ENCODE measurements around the gene CD34. TPM values are rescaled to one million over a fixed set of nuclear protein-coding genes. Genes with fewer than 3 reads are reported as not detected.
A peak's percentile ranks its signal among the peaks of the same experiment; 100 is the strongest.

Gene CD34
- total RNA-seq, 2 donors from 2014 or later, result 67.8 to 77.3 TPM

DNA sequence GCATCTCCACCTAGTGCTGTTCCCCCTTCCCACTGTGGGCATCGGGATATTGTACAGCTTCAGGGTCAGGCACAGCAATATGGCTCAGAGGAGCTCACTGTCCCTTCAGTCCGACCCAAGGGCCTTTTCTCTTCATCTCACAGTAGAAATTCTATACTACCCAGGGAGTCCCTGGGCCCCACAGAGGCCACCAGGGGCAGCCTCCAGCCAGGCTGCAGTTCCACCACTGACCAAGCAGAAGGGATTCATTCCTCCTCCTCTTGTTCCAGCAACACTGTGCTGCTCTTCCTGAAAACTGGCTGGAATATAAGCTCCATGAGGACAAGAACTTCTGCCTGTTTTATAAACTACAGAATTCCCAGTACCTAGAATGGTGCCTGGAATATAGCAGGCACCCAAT is 70.5 kb downstream of the CD34 start:
- TF ChIP-seq, protein P1, sequence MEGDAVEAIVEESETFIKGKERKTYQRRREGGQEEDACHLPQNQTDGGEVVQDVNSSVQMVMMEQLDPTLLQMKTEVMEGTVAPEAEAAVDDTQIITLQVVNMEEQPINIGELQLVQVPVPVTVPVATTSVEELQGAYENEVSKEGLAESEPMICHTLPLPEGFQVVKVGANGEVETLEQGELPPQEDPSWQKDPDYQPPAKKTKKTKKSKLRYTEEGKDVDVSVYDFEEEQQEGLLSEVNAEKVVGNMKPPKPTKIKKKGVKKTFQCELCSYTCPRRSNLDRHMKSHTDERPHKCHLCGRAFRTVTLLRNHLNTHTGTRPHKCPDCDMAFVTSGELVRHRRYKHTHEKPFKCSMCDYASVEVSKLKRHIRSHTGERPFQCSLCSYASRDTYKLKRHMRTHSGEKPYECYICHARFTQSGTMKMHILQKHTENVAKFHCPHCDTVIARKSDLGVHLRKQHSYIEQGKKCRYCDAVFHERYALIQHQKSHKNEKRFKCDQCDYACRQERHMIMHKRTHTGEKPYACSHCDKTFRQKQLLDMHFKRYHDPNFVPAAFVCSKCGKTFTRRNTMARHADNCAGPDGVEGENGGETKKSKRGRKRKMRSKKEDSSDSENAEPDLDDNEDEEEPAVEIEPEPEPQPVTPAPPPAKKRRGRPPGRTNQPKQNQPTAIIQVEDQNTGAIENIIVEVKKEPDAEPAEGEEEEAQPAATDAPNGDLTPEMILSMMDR (IDR thresholded peaks at IDR 0.05), result no peak
- Histone ChIP-seq H3K36me3 (no peaks in the 10 kb centered on the region), H3K27ac (no peak overlapping the region), H3K9me3 (no peaks in the 10 kb centered on the region), H3K4me3 (no peak overlapping the region), H3K27me3 (replicated peaks; ENCODE audit: insufficient read depth) (no peaks in the 10 kb centered on the region), H3K4me1 (ENCODE audit: control insufficient read depth in 1 of 2, low read depth in 2 of 2) (peaks cover 36 to 61% of the 10 kb centered on the region in 2 donors)
- no peak for ATAC-seq (ENCODE audit: insufficient number of reproducible peaks, low FRiP score, low read depth)
- no peak for DNase-seq (ENCODE audit: low spot score)

DNA sequence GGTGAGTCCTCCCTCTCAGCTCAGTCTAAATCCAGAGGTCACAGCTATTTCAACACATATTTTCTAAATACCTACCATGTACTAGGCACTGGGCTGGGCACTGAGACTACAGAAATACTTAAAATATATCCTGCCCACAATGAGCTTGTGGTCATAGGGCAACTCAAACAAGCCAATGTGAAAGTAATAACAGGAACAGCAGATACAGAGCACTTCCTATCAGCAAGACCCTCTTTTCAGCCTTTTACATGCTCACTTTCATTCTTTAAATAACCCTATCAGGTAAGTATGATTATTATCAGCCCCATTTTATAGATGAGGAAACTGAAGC is 71.9 kb downstream of the CD34 start:
- no peak for ATAC-seq (ENCODE audit: insufficient number of reproducible peaks, low FRiP score, low read depth)

DNA sequence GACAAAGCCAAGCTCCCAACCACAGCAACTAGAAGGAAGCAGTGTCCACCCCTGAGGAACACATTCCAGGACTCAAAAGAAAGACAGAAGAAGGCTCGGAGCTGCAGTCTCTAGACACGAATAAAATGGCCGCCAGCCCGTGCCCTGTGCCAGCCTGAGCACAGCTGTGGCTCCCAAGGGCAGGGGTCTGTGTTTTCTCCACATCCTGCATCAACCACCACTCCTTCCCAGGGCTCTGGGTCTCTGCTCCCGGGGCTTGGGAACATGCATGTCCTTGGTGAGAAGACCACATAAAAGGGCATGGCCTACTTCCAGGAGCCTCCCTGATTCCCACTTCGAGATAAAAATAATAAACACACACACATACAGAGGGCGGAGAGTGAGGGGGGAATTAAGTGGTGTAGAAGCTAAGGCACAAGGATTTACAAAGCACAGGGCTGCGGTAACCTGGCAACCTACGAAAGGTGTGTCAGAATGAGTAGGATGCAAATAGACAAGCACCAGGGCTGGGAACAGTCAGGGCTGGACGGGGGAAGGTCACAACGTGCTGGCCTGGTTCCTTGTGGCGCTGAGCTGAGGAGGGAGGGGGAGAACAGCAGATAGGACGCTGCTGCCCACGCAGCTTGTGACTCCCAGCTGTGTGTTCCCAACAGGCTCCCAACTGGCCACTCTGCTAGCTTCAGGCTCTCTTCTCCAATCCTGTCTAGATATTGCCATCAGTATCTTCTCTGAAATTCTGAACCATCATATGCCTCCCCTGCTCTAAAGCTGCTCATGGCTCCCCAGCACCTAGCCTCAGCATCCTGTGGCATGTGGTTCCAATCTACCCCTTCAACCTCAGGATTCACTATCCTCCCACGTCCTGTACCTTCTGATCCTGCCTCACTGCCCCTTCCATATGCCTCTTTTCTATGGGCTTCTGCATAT is 72.5 kb downstream of the CD34 start:
- Histone ChIP-seq H3K27ac (peak overlapping the region; percentile 26 to 48), H3K4me1 (ENCODE audit: control insufficient read depth in 1 of 2, low read depth in 2 of 2) (peaks cover 29 to 57% of the 10 kb centered on the region in 2 donors), H3K27me3 (replicated peaks; ENCODE audit: insufficient read depth) (no peaks in the 10 kb centered on the region), H3K36me3 (no peaks in the 10 kb centered on the region), H3K9me3 (no peaks in the 10 kb centered on the region), H3K4me3 (no peak overlapping the region)
- no peak for DNase-seq (ENCODE audit: low spot score)
- TF ChIP-seq, protein P1 (IDR thresholded peaks at IDR 0.05), result no peak
- ATAC-seq (ENCODE audit: insufficient number of reproducible peaks, low FRiP score, low read depth), result no peak

More for the DNA sequence above, 71.9 kb downstream of the CD34 start:
- TF ChIP-seq, protein P1 (IDR thresholded peaks at IDR 0.05), result no peak
- peaks cover 29 to 53% of the 10 kb centered on the region in 2 donors for H3K4me1 ChIP-seq (ENCODE audit: control insufficient read depth in 1 of 2, low read depth in 2 of 2)
- peak overlapping the region; percentile 26 to 48 for H3K27ac ChIP-seq
- no peaks in the 10 kb centered on the region for H3K9me3 ChIP-seq
- H3K36me3 ChIP-seq, result no peaks in the 10 kb centered on the region
- H3K27me3 ChIP-seq (replicated peaks; ENCODE audit: insufficient read depth), result no peaks in the 10 kb centered on the region
- no peak for DNase-seq (ENCODE audit: low spot score)
- H3K4me3 ChIP-seq, result no peak overlapping the region

DNA sequence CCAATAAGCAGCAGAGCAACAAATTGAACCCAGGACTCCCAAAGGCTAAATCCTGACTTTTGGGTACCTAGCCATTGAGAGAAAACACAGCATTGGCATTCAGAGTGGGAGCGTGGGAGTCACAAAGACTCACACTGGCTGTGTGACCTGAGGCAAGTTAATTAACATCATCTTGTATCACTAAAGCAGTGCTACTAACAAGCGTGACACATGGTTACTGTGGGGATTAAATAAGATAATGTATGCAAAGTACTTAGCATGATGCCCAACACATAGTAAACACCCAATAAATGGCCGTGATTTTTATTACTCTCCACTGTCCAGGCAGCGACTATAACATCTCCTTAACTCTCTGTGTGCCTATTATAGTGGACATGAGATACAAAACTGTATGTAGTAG is 73.3 kb downstream of the CD34 start:
- DNase-seq (ENCODE audit: low spot score) (no peak), ATAC-seq (ENCODE audit: insufficient number of reproducible peaks, low FRiP score, low read depth) (no peak)
- TF ChIP-seq, protein P1 (IDR thresholded peaks at IDR 0.05), result no peak
- Histone ChIP-seq H3K9me3 (no peaks in the 10 kb centered on the region), H3K27ac (peak overlapping the region; percentile 9 to 48), H3K36me3 (no peaks in the 10 kb centered on the region), H3K4me3 (no peak overlapping the region), H3K4me1 (ENCODE audit: control insufficient read depth in 1 of 2, low read depth in 2 of 2) (peaks cover 29 to 59% of the 10 kb centered on the region in 2 donors), H3K27me3 (replicated peaks; ENCODE audit: insufficient read depth) (no peaks in the 10 kb centered on the region)

DNA sequence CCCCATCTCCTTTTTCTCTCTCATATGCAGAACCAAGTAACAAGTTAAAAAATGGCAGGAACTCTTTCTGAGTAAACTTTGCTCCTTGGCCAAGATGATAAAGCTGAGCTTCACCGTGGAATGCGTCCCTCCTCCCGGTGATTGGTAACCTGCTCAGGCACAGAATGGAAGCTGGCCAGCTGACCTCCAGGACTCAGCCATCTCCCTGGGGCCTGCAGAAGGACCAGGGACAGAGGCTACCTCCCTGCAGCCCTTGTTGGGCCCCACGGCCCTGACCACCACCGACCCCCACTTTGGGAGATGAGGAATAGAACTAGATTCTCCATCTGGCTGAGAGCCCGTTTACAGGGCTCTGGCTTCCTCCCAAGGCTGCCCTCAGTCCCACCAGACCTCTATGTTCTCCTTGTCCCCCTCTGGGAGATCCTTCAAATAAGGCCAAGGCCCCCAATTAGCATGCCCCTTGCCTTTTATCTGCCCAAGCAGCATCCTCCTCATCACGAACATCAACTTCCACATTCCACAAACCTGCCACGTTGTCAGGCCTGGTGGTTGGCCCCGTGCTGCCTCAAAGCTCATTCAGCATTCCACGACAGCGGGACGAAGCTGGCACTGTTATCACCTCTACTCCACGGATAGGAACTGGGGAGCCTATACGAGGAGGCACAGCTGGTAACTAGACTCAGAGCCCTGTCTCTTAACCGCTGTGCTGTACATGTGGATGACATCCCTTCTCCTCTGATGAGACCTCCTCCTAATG is 74.2 kb downstream of the CD34 start:
- Histone ChIP-seq H3K27me3 (replicated peaks; ENCODE audit: insufficient read depth) (no peaks in the 10 kb centered on the region), H3K4me3 (no peak overlapping the region), H3K27ac (peak overlapping the region; percentile 9 to 48), H3K9me3 (no peaks in the 10 kb centered on the region), H3K4me1 (ENCODE audit: control insufficient read depth in 1 of 2, low read depth in 2 of 2) (peaks cover 29 to 61% of the 10 kb centered on the region in 2 donors), H3K36me3 (no peaks in the 10 kb centered on the region)
- no peak for ATAC-seq (ENCODE audit: insufficient number of reproducible peaks, low FRiP score, low read depth)
- DNase-seq (ENCODE audit: low spot score), result no peak
- TF ChIP-seq, protein P1 (IDR thresholded peaks at IDR 0.05), result no peak

All from thoracic aorta (tissue), 2 donors.